Stimulated activated effector memory CD8-positive, alpha-beta T cell treated with anti-CD3 and anti-CD28 coated beads, Interleukin-12 subunit alpha, Interleukin-12 subunit beta, amount 100 ng/mL, for 72 hours (primary cell): ENCODE measurements around the gene PRSS33.

ENCODE experiments used
- ATAC-seq: fragments of 150-1000 bp; cut with Tn5 transposase; 2 replicates; pipeline ENCODE4 v1.10.0; 2021
- DNase-seq, 2 donors: peaks; one replicate each; pipeline ENCODE4 v3.0.0; 2021 to 2022; ENCODE audit warnings: low spot score in 2 of 2
- H3K27ac Mint-ChIP-seq: one replicate; pipeline ENCODE4 v1.8.0; 2022; ENCODE audit warnings: mild to moderate bottlenecking, mixed read lengths
- H3K36me3 Mint-ChIP-seq: one replicate; pipeline ENCODE4 v1.8.0; 2022; ENCODE audit warnings: mild to moderate bottlenecking, mixed read lengths
- H3K4me1 Mint-ChIP-seq: one replicate; pipeline ENCODE4 v1.8.0; 2022; ENCODE audit warnings: mixed read lengths
- H3K4me3 Mint-ChIP-seq: one replicate; pipeline ENCODE4 v1.8.0; 2022; ENCODE audit warnings: mild to moderate bottlenecking, mixed read lengths
- H3K9me3 Mint-ChIP-seq: one replicate; pipeline ENCODE4 v1.8.0; 2022; ENCODE audit warnings: mixed read lengths

PRSS33 gene

GRCh38 chr16:2751577-2752034 lies 35.8 kb downstream of the PRSS33 start:
- Mint-ChIP-seq H3K9me3 (no peaks in the 10 kb centered on the region), H3K36me3 (peaks cover 57% of the 10 kb centered on the region), H3K4me3 (peak overlapping the region; percentile 94), H3K4me1 (peaks cover 50% of the 10 kb centered on the region), H3K27ac (peak overlapping the region; percentile 98)
- ATAC-seq = no peak
- DNase-seq = no peak

GRCh38 chr16:2749936-2750335 lies 37.4 kb downstream of the PRSS33 start:
- Mint-ChIP-seq H3K4me3 (peak overlapping the region; percentile 94), H3K27ac (peak overlapping the region; percentile 98), H3K36me3 (peaks cover 41% of the 10 kb centered on the region), H3K4me1 (peaks cover 33% of the 10 kb centered on the region), H3K9me3 (no peaks in the 10 kb centered on the region)
- DNase-seq (no peak), ATAC-seq (no peak)

GRCh38 chr16:2749476-2749875 lies 37.9 kb downstream of the PRSS33 start:
- H3K9me3 Mint-ChIP-seq = no peaks in the 10 kb centered on the region
- H3K36me3 Mint-ChIP-seq = peaks cover 36% of the 10 kb centered on the region
- ATAC-seq = no peak
- H3K4me1 Mint-ChIP-seq = peaks cover 29% of the 10 kb centered on the region
- H3K27ac Mint-ChIP-seq = no peak overlapping the region
- no peak overlapping the region for H3K4me3 Mint-ChIP-seq
- DNase-seq = no peak

- Mint-ChIP-seq H3K27ac (no peak overlapping the region), H3K9me3 (no peaks in the 10 kb centered on the region), H3K4me3 (no peak overlapping the region), H3K36me3 (peaks cover 30% of the 10 kb centered on the region), H3K4me1 (peaks cover 23% of the 10 kb centered on the region)
- DNase-seq = no peak
- no peak for ATAC-seq
These were observed 38.5 kb downstream of the PRSS33 start for GRCh38 chr16:2748757-2749455.

DNA sequence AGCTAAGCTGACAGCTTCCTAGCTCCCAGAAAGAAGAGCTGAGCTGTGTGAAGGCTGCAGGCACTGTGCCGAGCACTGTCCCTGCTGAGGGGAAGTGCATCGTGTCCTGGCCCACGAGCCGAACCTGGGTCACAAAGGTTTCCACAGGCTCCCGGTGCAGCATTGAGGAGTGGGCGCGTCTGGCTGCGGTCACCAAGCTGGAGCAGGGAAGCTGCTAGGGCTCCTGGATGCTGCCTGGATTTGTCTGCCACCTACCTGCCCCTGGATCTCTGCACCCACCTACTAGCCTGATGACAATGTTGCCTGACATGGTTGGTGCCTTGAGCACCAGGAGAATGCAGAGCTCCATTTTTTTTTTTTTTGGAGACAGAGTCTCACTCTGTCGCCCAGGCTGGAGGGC lies 41.4 kb downstream of the PRSS33 start:
- no peaks in the 10 kb centered on the region for H3K9me3 Mint-ChIP-seq
- H3K4me1 Mint-ChIP-seq = peaks cover 11% of the 10 kb centered on the region
- no peak overlapping the region for H3K27ac Mint-ChIP-seq
- H3K4me3 Mint-ChIP-seq = no peak overlapping the region
- H3K36me3 Mint-ChIP-seq = peaks cover 2% of the 10 kb centered on the region
- DNase-seq (no peak), ATAC-seq (no peak)

DNA sequence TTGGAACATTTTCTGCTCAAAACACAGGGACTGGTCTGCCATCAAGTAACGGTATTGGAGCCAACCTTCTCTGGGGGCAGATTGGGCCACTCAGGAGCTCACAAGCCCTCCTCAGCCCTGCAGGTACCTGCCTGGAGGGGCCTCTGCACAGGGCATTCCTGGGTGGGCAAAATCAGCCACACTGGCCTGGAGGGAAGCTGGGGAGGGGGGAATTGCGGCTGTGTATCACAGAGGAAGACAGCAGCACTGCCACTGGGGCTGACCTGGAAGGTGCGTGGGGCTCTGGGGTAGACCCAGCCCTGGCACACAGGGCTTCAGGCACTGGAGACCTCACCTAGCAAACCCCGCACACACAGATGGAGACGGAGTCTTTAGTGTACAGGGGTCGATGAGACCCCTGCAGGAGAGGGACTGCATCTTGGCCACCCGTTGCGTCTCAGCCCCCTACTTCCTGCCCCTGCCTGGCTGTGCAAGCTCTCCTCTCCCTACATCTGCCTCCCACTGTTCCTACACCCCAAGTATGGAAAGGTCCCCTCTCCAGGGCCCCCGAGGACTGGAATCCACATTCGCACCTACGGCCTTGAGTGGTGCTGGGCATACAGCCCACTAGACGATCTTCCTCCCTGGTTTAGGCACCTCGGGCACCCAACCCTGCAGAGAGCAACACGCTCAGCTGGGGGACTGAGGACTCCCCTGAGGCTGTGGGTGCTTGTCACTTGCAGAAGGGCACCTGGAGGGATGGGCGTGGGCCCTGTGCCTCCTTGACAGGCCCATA lies 42.1 kb downstream of the PRSS33 start:
- DNase-seq (no peak), ATAC-seq (no peak)
- Mint-ChIP-seq H3K27ac (no peak overlapping the region), H3K4me3 (no peak overlapping the region), H3K9me3 (no peaks in the 10 kb centered on the region), H3K4me1 (peaks cover 5% of the 10 kb centered on the region), H3K36me3 (no peaks in the 10 kb centered on the region)

DNA sequence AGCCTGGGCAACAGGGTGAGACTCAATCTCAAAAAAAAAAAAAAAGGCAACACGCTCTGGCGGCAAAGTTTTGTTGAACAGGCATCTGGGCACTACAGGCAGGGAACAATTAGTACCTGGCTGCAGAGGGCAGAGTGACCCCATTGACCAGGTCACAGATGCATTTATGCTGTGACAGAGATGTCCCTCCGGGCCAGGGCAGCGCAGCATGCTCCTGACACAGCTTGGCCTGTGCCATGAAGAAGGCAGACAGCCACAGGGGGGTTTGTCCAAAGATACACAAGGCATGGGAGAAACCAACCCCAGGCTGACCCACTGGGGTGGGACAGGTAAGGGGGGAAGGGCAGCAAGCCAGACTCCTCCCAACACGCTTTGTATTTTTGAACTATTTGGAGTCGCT lies 42.6 kb downstream of the PRSS33 start:
- no peak for DNase-seq
- no peaks in the 10 kb centered on the region for H3K36me3 Mint-ChIP-seq
- ATAC-seq = no peak
- no peak overlapping the region for H3K27ac Mint-ChIP-seq
- H3K9me3 Mint-ChIP-seq = no peaks in the 10 kb centered on the region
- no peaks in the 10 kb centered on the region for H3K4me1 Mint-ChIP-seq
- H3K4me3 Mint-ChIP-seq = no peak overlapping the region

GRCh38 chr16:2743007-2743810 lies 44.2 kb downstream of the PRSS33 start:
- Mint-ChIP-seq H3K9me3 (no peaks in the 10 kb centered on the region), H3K36me3 (no peaks in the 10 kb centered on the region), H3K4me3 (no peak overlapping the region), H3K27ac (peak overlapping the region; percentile 48), H3K4me1 (no peaks in the 10 kb centered on the region)
- DNase-seq = no peak
- ATAC-seq = no peak

GRCh38 chr16:2742323-2743006 lies 44.9 kb downstream of the PRSS33 start:
- Mint-ChIP-seq H3K36me3 (no peaks in the 10 kb centered on the region), H3K4me3 (no peak overlapping the region), H3K27ac (no peak overlapping the region), H3K4me1 (no peaks in the 10 kb centered on the region), H3K9me3 (no peaks in the 10 kb centered on the region)
- DNase-seq = no peak
- no peak for ATAC-seq

- no peak for ATAC-seq
- H3K36me3 Mint-ChIP-seq = no peaks in the 10 kb centered on the region
- no peak for DNase-seq
- no peak overlapping the region for H3K27ac Mint-ChIP-seq
- no peaks in the 10 kb centered on the region for H3K4me1 Mint-ChIP-seq
- no peaks in the 10 kb centered on the region for H3K9me3 Mint-ChIP-seq
- H3K4me3 Mint-ChIP-seq = no peak overlapping the region
These were observed 46.2 kb downstream of the PRSS33 start for GRCh38 chr16:2741168-2741567.

DNA sequence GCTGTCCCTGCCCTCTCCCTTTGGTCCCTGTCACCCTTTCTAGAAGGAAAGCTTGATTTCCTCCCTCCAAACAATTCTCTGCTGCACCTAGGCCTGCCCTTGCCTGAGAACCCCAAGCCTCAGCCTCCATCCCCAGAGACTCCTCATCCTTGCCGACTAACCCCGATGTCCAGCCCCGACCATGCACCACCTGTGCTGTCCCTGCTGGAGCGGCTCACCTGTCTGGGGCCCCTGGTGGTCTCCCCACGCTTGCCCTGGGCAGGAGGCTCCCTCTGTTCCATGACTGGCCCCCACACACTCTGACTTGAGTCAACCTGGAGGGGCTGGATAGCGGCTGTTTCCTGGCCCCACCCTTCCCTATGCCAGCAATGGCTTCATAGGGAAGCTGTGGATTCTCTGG lies 46.9 kb downstream of the PRSS33 start:
- Mint-ChIP-seq H3K9me3 (no peaks in the 10 kb centered on the region), H3K4me3 (no peak overlapping the region), H3K36me3 (no peaks in the 10 kb centered on the region), H3K27ac (peak overlapping the region; percentile 63), H3K4me1 (no peaks in the 10 kb centered on the region)
- ATAC-seq (no peak), DNase-seq (no peak)

- H3K4me3 Mint-ChIP-seq = no peak overlapping the region
- no peaks in the 10 kb centered on the region for H3K9me3 Mint-ChIP-seq
- no peaks in the 10 kb centered on the region for H3K4me1 Mint-ChIP-seq
- ATAC-seq (no peak), DNase-seq (no peak)
- H3K36me3 Mint-ChIP-seq = no peaks in the 10 kb centered on the region
- peak overlapping the region; percentile 63 for H3K27ac Mint-ChIP-seq
These were observed 47.5 kb downstream of the PRSS33 start for GRCh38 chr16:2739625-2740430.

DNA sequence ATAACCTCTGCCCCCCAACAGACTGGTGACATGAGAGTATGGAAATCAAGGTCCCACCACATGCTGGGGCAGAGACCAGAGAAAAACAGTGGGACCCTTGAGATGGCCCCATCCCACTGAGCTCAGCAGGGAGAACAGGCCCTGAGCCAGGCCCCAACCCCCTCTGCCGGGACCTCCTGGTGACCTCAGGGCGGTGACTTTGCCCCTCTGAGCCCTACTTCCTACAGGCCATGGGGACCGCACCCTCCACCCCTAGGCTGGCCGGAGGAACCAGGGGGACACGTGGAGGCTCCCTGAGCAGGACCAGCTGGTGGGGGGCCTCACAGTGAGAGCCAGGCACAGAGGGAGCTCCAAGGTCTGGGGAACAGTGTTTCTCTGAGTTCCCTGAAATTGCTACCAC lies 48.7 kb downstream of the PRSS33 start:
- H3K27ac Mint-ChIP-seq = peak overlapping the region; percentile 16
- ATAC-seq (no peak), DNase-seq (no peak)
- no peaks in the 10 kb centered on the region for H3K4me1 Mint-ChIP-seq
- no peak overlapping the region for H3K4me3 Mint-ChIP-seq
- no peaks in the 10 kb centered on the region for H3K36me3 Mint-ChIP-seq
- H3K9me3 Mint-ChIP-seq = no peaks in the 10 kb centered on the region

DNA sequence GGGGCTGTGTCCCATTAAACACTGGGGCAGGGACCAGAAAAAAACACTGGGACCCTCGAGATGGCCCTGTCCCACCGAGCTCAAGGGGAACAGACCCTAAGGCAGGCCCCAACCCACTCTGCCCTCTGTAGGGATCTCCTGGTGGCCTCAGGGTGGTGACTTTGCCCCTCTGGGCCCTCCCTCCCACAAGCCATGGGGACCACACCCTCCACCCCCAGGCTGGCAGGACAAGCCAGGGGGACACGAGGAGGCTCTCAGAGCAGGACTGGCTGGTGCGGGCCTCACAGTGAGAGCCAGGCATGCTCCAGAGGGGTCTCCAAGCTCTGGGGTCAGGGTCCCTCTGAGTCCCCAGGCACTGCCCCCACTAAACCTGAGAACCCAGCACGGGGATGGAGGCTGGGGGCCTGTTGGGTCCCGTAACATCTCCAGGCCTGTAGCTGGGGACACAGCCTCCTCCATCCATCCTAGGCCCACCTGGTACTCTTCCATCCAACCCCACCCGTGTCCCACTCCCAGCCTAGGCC lies 49.4 kb downstream of the PRSS33 start:
- ATAC-seq = no peak
- Mint-ChIP-seq H3K27ac (peak overlapping the region; percentile 16), H3K4me3 (no peak overlapping the region), H3K36me3 (no peaks in the 10 kb centered on the region), H3K9me3 (no peaks in the 10 kb centered on the region), H3K4me1 (no peaks in the 10 kb centered on the region)
- no peak for DNase-seq
